ENCODE measurements around the gene TMEM240.
"Not testable (repeated sequence)": the region's sequence is repeated elsewhere in the genome, so short reads cannot be mapped to it uniquely, and the experiment has no call there.

TMEM240 gene

DNA sequence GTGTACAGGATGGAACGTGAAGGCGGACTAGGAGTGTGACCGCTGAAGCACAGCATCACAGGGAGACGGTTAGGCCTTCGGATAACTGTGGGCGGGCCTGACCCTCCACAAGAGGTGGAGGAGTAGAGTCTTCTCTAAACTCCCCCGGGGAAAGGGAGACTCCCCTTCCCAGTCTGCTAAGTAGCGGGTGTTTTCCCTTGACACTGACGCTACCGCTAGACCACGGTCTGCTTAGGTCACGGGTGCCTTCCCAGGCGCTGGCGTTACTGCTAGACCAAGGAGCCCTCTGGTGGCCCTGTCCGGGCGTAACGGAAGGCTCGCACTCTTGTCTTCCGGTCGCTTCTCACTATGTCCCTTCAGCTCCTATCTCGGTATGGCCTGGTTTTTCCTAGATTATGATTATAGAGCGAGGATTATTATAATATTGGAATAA lies 35.0 kb downstream of the TMEM240 start:
- not testable (repeated sequence) for H3K4me3 ChIP-seq (ENCODE audit: low read depth, low read length)

DNA sequence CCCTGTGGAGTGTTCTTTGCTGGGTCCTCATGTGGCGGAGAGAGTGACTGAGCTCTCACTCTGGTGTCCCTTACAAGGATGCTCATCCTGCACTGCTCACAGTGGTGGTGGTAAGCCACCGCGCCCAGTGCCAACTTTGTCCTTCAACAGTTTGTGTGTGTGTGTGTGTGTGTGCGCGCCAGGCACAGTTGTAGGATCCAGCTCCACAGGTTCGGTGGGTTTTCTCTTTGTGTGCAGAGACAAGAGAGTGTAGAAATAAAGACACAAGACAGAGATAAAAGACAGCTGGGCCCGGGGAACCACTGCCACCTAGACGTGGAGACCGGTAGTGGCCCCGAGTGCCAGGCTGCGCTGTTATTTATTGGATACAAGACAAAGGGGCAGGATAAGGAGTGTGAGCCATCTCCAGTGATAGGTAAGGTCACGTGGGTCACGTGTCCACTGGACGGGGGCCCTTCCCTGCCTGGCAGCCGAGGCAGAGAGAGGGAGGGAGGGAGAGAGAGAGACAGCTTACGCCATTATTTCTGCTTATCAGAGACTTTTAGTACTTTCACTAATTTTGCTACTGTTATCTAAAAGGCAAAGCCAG lies 35.6 kb downstream of the TMEM240 start:
- H3K4me3 ChIP-seq (ENCODE audit: low read depth, low read length): not testable (repeated sequence)

DNA sequence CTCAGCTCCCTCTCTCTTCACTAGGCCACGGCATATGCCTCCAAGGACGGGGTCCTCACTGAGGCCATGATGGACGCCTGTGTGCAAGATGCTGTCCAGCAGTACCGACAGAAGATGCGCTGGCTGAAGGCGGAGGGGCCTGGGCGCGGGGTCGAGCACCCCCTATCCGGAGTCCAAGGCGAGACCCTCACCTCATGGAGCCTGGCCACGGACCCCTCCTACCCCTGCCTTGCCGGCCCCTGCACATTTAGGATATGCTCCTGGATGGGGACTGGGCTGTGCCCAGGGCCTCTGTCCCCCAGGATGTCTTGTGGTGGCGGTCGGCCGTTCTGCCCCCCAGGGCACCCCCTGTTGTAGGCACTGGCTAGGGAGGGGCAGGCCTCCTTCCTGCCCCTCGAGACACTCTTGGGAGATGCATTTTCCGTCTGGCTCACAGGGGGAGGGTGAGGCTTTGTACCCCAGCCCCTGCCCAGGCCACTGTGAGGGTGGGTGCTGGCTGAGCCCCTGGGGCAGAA lies 44.9 kb downstream of the TMEM240 start:
- not testable (repeated sequence) for H3K4me3 ChIP-seq (ENCODE audit: low read depth, low read length)

- not testable (repeated sequence) for H3K4me3 ChIP-seq (ENCODE audit: low read depth, low read length)
These were observed 46.1 kb downstream of the TMEM240 start for GRCh38 chr1:1494311-1494710.

DNA sequence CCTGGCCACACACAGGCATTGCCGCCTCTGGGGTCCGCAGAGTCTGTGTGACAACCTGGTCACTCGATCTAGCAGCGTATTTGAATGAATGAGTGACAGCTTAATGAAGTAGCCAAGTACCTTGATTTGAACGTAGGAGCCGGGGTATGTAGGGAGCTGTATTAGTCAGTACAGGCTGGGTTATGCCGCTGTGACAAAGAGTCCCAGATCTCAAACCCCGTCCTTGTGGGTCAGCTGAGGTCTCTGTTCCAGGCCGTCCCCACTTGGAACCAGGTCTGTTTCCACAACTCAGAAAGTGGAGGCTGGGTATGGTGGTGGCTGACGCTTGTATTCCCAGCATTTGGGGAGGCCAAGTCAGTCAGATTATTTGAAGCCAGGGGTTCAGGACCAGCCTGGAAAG lies 48.8 kb downstream of the TMEM240 start:
- no peak overlapping the region for H3K4me3 ChIP-seq (ENCODE audit: low read depth, low read length)

DNA sequence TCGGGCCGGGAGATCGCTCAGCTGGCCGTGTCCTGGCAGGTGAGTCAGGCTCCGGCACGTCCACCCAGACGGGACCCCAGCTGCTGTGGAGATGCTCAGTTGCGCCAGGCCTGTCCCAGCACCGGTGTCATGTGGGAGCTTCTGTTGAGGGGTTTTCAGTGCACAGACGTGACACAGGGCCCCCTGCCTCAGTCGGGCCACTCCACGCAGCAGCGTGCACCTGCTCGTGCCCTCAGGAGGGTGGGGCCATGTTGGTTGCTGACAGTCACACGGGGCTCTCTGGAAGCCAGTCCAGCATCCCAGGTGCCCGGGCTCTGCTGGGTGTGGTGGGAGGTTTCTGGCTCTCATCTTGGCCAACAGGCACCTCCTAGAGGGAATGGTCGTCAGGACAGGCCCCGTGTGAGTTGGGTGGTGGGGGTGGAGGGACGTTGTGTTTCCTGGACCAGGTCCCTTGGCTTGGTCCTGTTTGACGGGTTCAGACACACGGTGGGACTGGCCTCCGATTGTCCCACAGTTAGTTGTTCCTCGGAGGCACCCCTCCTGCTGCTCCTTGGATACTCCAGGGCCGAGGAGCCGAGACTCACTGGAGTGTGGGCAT lies 49.7 kb downstream of the TMEM240 start:
- no peak overlapping the region for H3K4me3 ChIP-seq (ENCODE audit: low read depth, low read length)

GRCh38 chr1:1489861-1490260 lies 50.6 kb downstream of the TMEM240 start:
- H3K4me3 ChIP-seq (ENCODE audit: low read depth, low read length): no peak overlapping the region

- no peak overlapping the region for H3K4me3 ChIP-seq (ENCODE audit: low read depth, low read length)
These were observed 51.2 kb downstream of the TMEM240 start for GRCh38 chr1:1489231-1489630.

- no peak overlapping the region for H3K4me3 ChIP-seq (ENCODE audit: low read depth, low read length)
These were observed 52.7 kb downstream of the TMEM240 start for GRCh38 chr1:1487701-1488100.

- H3K4me3 ChIP-seq (ENCODE audit: low read depth, low read length): not testable (repeated sequence)
These were observed 54.6 kb downstream of the TMEM240 start for GRCh38 chr1:1485755-1486317.

GRCh38 chr1:1484976-1485750 lies 55.3 kb downstream of the TMEM240 start:
- H3K4me3 ChIP-seq (ENCODE audit: low read depth, low read length): not testable (repeated sequence)
